Hematopoietic multipotent progenitor cell treated with erythropoietin and hydrocortisone succinate and interleukin-3 and kit ligand, for 6 days (in vitro differentiated cells): ENCODE results near the gene SNX21.
A peak's percentile ranks its signal among the peaks of the same experiment; 100 is the strongest.
"Not testable (repeated sequence)": the region's sequence is repeated elsewhere in the genome, so short reads cannot be mapped to it uniquely, and the experiment has no call there.

Source experiments
- DNase-seq: peaks from one replicate; pipeline ENCODE4 v3.0.0-alpha.2; 2015

The SNX21 gene

DNA sequence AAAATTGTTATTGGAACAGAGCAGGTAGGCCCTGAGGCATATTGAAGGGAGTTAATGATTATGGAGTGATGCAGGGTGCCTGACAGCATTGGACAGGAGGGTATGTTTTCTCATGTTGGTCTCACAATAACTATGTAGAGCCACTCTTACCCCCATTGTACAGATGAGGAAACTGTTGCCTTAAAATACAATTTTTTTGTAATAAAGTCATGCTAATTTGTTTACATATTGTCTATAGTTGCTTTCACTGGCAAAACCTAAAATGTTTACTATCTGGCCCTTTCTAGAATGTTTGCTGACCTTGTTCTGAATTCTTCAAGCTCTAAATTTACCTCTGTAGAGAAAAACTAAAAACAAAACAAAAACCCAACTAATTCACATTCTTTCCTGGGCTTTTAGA, 17.9 kb downstream of the SNX21 start:
- DNase-seq, result no peak

DNA sequence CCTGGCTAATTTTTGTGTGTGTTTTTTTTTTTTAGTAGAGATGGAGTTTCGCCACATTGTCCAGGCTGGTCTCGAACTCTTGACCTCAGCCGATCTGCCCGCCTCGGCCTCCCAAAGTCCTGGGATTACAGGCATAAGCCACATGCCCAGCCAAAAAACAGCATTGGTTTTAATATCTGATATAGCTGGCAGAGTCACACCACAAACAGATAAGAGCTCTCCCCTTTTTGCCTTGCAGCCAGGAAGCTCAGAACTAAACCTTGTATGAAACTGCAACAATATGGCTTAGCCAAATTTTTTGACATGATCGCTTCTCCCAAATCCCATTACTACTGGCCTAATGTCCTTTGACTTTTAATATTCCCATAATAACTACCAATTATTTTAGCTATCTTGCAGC, 18.7 kb downstream of the SNX21 start:
- DNase-seq, result peak; percentile 68

DNA sequence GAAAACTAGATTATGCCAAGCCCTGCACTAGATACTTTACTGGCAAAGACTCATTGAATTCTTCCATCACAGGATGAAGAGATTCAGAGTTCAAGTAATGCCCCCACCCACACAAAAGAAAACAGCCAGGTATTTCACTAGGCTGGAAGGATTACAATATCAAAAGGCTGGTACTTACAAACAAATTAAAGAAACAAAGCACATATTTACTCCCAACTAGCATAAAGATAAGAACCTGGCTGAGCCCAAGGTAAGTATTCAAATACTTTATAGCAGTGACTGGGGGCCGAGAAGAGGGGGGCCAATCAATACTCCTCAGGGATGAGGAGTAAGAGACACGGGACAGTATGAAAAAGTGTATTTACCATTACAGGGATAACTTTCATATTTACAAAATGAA, 19.9 kb downstream of the SNX21 start:
- no peak for DNase-seq

DNA sequence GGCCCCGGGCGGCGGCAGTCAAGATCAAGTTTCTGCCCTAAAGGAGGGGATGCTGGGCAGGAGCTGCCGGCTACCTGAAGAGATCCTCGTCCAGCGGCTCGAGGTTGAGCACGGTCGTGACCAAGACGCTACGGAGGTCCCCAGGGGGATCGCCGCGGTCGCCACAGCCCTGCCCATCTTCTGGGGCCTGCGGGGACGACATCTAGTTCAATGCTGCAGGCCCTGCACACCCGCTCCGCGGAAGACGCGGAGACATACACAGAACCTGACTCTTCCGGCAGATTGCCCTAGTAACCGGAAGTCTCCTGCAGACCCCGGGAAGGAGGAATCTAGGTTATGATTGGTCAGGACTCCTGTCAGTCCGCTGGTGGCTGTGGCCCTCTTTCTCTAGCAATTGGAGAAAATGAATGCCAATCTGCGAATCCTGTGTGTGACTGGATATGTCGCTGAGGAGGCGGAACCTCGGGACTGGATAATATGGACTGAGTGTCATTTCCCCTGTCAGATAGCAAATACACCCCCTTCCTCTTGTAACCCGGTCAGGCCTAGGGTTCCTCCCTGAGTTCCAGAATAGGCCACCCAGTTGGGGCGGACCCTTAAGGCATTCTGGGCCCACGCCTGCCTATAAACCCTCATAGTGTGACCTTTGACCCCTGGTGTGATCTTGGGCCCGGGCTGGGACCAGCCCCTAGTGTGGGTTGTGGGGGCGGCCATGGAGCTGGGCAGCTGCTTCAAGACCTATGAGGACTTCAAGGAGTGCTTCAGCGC, 23.7 kb downstream of the SNX21 start, which contains the start of the genes ACOT8 and ZSWIM3:
ACOT8 (minus strand) TSS at position 279 of the 768 bp plus-strand sequence; CDS start at position 202, 77 bp downstream.
ZSWIM3 (plus strand) TSS at position 501 of the 768 bp plus-strand sequence; CDS start at position 713, 212 bp downstream.
- DNase-seq, result peak; percentile 100

DNA sequence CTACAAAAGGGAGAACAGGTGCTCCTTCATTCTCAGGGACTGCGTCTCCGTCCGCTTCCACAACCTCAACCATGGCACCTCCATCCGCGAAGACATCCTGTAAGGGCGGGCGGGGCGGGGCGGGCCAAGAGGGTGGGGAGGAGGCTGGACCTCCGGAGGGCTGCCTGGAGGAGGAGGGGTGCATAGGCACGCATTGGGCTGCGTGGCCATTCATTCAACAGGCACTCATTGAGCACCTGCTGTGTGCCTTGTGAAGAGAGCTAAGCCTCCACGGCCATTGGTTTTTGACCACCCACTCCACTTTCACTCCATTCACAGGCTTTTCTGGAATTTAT, 24.2 kb downstream of the SNX21 start:
- DNase-seq, result no peak

DNA sequence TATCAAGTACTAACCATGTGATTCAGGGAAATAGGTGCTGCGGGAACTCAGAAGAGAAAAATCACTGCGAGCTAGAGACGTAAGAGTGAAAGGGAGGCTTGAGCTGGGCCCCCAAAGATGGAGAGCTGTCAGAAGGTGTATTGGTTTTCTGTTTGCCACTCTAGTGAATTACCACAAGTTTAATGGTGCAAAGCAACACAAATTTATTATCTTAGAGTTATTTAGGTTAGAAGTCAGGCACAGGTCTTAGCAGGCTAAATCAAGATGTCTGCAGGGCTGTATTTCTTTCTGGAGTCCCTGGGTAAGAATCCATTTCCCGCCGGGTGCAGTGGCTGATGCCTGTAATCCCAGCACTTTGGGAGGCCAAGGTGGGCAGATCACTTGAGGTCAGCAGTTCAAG, 26.3 kb downstream of the SNX21 start:
- DNase-seq, result no peak

DNA sequence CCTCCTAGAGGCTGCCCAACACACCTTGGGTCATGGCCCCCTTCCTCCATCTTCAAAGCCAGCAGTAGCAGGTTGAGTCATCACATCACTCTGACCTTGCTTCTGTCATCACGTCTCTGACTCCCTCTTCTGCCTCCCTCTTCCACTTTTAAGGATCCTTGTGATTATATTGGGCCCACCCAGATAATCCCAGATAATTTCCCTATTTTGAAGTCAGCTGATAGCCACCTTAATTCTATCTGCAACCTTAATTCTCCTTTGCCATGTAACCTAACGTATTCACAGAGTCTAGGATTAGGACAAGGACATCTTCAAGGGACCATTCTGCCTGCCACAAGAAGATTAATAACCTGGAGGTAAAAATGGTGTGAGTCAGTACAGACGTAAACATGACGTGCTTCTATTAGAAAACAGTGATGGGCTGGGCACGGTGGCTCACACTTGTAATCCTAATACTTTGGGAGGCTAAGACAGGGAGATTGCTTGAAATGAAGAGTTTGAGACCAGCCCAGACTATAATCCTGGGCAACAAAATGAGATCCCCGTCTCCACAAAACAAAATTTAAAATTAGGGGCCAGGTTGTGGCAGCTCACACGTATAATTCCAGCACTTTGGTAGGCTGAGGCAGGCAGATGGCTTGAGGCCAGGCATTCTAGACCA, 27.1 kb downstream of the SNX21 start:
- no peak for DNase-seq

DNA sequence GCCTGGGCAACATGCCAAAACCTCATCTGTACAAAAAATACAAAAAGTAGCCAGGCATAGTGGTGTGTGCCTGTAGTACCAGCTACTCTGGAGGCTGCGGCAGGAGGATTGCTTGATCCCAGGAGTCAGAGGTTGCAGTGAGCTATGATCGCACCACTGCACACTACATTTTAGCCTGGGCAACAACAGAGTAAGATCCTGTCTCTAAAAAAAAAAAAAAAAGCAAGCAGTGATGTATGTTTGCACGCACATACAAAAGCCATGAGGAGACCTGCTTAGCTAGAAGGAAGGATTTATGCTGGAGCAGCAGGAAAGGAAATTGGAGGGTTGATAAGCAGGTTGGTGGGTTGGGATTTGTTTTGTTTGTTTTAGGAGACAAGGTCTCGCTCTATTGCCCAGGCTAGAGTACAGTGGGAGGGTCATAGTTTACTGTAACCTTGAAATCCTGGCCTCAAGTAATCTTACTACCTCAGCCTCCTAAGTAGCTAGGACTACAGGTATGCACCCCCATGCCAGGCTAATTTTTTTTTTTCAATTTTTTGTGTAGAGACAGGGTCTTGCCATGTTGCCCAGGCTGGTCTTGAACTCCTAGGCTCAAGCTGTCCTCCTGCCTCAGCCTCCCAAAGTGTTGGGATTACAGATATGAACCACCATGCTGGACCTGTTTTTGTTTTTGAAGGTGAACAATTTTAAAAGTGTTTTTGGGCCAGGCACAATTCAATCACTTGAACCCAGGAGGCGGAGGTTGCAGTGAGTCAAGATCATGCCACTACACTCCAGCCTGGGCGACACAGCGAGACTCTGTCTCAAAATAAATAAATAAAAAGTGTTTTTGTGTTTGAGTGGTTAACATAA, 27.8 kb downstream of the SNX21 start:
- peak; percentile 86 for DNase-seq

GRCh38 chr20:45863543-45864470, 30.2 kb downstream of the SNX21 start:
- peak; percentile 40 for DNase-seq

GRCh38 chr20:45866454-45866853, 32.9 kb downstream of the SNX21 start:
- no peak for DNase-seq

- DNase-seq, result no peak
These were observed 33.7 kb downstream of the SNX21 start for GRCh38 chr20:45867136-45867818.

- no peak for DNase-seq
These were observed 34.2 kb downstream of the SNX21 start for GRCh38 chr20:45867819-45868176.

DNA sequence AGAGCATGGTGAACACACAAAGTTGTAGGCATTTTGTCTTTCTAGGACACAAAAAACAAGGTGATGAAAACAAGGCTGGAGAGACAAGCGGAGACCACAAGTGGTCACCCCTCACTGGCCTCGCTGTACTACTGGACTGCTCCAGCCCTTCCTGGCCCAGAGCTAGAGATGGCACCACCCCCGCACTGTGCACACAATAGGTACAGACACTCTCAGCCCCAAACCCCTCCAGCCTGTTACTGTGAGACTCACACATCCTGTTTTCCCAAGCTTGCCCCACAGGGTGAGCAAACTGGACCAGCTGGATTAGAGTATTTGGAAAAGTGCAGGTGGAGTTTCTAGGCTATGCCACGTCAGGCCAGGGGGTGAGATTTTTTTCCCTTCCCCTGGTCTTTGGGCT, 39.0 kb downstream of the SNX21 start:
- no peak for DNase-seq

DNA sequence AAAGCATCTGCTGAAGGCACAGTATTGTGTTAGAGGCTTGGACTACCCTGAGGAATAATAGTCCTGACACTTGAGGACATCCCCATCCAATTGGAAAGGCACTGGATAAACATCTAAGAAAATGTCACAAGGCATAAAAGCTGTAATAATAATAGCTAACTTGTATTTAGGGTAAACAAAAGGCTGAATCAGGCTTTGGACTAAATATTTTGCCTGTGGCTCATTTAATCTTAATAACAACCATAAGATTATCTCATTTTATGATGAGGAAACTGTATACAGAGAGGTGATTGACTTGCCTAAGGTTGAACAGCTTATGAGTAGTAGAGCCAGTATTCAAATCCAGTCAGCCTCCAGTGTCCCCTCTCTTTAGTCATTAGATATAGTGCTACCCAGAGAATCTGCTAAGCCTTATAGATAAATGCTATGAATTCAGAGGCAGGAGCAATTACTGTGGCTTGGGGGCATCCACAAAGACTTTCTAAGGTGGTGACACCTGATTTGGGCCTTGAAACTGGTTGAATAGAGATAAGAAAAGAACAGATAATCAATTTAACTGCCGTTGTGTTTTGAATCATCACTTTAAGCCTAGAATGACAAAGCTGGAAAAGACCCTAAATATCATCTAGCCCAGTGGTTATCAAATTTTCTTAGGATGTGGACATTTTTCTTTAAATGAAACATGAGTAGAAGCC, 40.0 kb downstream of the SNX21 start:
- DNase-seq, result peak; percentile 55

DNA sequence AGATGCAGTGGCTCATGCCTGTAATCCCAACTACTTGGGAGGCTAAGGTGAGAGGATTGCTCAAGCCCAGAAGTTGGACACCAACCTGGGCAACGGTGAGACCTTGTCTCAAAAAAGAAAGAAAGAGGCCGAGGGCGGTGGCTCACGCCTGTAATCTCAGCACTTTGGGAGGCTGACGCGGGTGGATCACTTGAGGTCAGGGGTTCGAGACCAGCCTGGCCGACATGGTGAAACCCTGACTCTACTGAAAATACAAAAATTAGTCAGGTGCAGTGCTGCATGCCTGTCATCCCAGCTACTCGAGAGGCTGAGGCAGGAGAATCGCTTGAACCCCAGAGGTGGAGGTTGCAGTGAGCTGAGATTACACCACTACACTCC, 40.5 kb downstream of the SNX21 start:
- not testable (repeated sequence) for DNase-seq

DNA sequence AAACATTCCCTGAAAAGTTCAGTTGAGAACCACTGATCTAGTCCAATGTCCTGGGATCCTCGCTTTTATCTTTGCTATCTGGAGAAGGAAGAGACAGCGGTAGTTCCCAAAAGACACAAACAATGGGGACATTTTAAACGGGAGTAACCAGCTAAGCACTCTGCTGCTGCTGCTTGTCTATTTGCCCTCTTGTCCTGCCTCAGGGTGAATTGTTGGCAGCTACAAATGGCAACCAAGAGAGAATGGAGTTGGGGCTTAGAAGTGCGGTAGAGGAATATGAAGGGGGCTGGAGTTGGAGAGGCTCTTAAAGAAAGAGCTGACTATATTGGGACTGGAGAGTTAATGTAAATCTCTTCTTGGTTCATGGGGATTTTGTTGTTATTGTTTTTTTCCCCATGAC, 41.0 kb downstream of the SNX21 start:
- no peak for DNase-seq

DNA sequence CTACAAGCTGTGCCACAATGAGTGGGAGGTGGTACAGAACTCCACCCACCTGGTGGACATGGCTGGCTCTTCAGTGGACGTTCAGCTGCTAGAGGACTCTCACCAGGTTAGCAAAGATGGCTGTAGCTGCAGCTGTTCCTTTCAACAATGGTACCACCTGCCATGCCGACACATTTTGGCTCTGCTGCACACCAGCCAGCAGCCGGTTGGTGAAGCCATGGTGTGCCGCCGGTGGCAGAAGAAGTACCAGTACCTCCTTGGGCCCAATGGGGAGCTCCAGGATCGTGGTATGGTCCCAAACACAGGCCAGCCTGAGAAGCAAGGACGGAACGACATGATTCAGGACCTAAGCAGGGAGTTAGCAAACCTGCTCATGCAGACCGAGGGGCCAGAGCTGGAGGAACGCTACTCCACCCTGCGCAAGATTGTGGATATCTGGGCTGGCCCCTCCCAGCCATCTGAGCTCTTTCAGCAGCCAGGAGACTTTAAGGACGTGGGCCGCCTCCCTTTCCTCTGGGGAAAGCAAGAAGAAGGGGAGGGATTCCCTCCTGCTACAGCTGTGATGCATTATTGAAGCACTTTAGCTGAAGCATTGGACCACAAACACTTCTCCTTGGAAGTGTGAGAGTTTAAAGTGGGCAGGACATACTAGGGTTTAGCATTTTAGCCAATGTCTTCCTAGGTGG, 44.6 kb downstream of the SNX21 start:
- peak; percentile 80 for DNase-seq

GRCh38 chr20:45880988-45881788, 47.6 kb downstream of the SNX21 start, which contains the start of gene ZSWIM1:
Gene ZSWIM1, plus strand, starts transcription at chr20:45881227. Its CDS starts 1,366 bp downstream, at chr20:45882593.
- DNase-seq, result peak; percentile 99

GRCh38 chr20:45882469-45883099, 49.0 kb downstream of the SNX21 start:
- no peak for DNase-seq
